K562 (cell line): ENCODE measurements around the gene LRRC59. TPM values are rescaled to one million over a fixed set of nuclear protein-coding genes. Genes with fewer than 3 reads are reported as not detected.

ENCODE experiments used
- ATAC-seq: fragments of 200-7000 bp; cut with Tn5 transposase; 3 replicates; pipeline ENCODE4 v1.9.1; 2020; ENCODE audit warnings: moderate library complexity
- BruUV-seq: library from RNA; stranded (reverse); fragments of 400-500 nt; replicated peaks from 2 replicates; lab custom pipeline; 2021; lab: Mats Ljungman, UMichigan
- CTCF ChIA-PET: fragments of 300-600 bp; formaldehyde crosslinking; extraction: SDS; loops from one replicate; lab custom pipeline; 2021; ENCODE audit warnings: low intra/inter-chr PET ratio; lab: Yijun Ruan, JAX
- POLR2A ChIA-PET: fragments of 300-600, 350-650 bp; sonication (Branson Sonifier 250); formaldehyde crosslinking; extraction: SDS; loops from one replicate; lab custom pipeline; 2021; ENCODE audit warnings: antibody characterized with exemption, inconsistent platforms; lab: Yijun Ruan, JAX
- DNase-seq, 4 experiments: peaks; one replicate each; pipeline versions ENCODE4 v3.0.0 to v3.0.0-alpha.2; 2011 to 2018; ENCODE audit warnings: low spot score in 3 of 4, mixed read lengths in 3 of 4; ENCODE audit errors: extremely low read depth in 1 of 4
- FAIRE-seq: peaks from 2 replicates; lab custom pipeline; 2011; peaks lifted over from hg19 to GRCh38; lab: Jason Lieb, UNC
- H2AFZ ChIP-seq: 2 replicates; pipeline ENCODE4 v1.6.0; 2011; ENCODE audit warnings: low read depth, low read length, control low read depth, inconsistent platforms
- H3K27ac ChIP-seq: fragments of 200-600 bp; 3 replicates; pipeline ENCODE4 v1.8.0; 2011; ENCODE audit warnings: low read depth, mild to moderate bottlenecking, control low read depth, inconsistent platforms, low read length, moderate library complexity, mixed read lengths; ENCODE audit errors: extremely low read depth
- H3K27me3 ChIP-seq, 2 experiments: fragments of 300-600 bp in 1 of 2; 2 replicates in 1 of 2; 3 replicates in 1 of 2; pipeline versions ENCODE4 v1.6.0 to v1.8.0; 2011; ENCODE audit warnings: inconsistent platforms in 2 of 2, low read length in 2 of 2, mild to moderate bottlenecking in 1 of 2, mixed read lengths in 1 of 2, moderate library complexity in 1 of 2; ENCODE audit not compliant: control insufficient read depth in 2 of 2, insufficient read depth in 2 of 2
- H3K36me3 ChIP-seq: fragments of 300-600 bp; 3 replicates; pipeline ENCODE4 v1.8.0; 2011; ENCODE audit warnings: mild to moderate bottlenecking, low read length, inconsistent platforms; ENCODE audit not compliant: control insufficient read depth, insufficient read depth
- H3K4me1 ChIP-seq, 2 experiments: fragments of 200-600 bp in 1 of 2; replicated peaks in 1 of 2; 2 replicates in 1 of 2; 3 replicates in 1 of 2; pipeline versions ENCODE4 v1.5.1 to v1.8.0; 2011; ENCODE audit warnings: inconsistent platforms in 2 of 2, low read length in 2 of 2, mild to moderate bottlenecking in 1 of 2, mixed read lengths in 1 of 2, moderate library complexity in 1 of 2; ENCODE audit not compliant: control insufficient read depth in 2 of 2, insufficient read depth in 2 of 2
- H3K4me2 ChIP-seq: 2 replicates; pipeline ENCODE4 v1.6.1; 2011; ENCODE audit warnings: low read length, control low read depth, inconsistent platforms, mixed read lengths; ENCODE audit not compliant: insufficient read depth
- H3K4me3 ChIP-seq: fragments of 200-600 bp; sonication (generic), shearing (Covaris generic); 2 replicates; pipeline ENCODE4 v1.5.1; 2016; ENCODE audit warnings: control low read depth, inconsistent platforms
- H3K79me2 ChIP-seq: fragments of 200-600 bp; 3 replicates; pipeline ENCODE4 v1.8.0; 2011; ENCODE audit warnings: low read length, inconsistent platforms; ENCODE audit not compliant: control insufficient read depth, insufficient read depth
- H3K9ac ChIP-seq, 2 experiments: 2 replicates each; pipeline versions ENCODE4 v1.6.0 to v1.6.1; 2011; ENCODE audit warnings: low read depth in 2 of 2, low read length in 2 of 2, control low read depth in 1 of 2, inconsistent platforms in 1 of 2, mild to moderate bottlenecking in 1 of 2, mixed read lengths in 1 of 2; ENCODE audit not compliant: insufficient read depth in 1 of 2
- H3K9me1 ChIP-seq: one replicate; pipeline ENCODE4 v1.6.0; 2011; ENCODE audit warnings: inconsistent platforms, mild to moderate bottlenecking, low read length, moderate library complexity; ENCODE audit not compliant: control insufficient read depth, insufficient read depth
- H3K9me3 ChIP-seq: replicated peaks from 2 replicates; pipeline ENCODE4 v1.5.1; 2011; ENCODE audit warnings: low read depth, low read length, inconsistent platforms; ENCODE audit not compliant: control insufficient read depth, insufficient read depth
- H4K20me1 ChIP-seq: replicated peaks from 2 replicates; pipeline ENCODE4 v1.6.1; 2011; ENCODE audit warnings: low read length, inconsistent platforms, mixed read lengths; ENCODE audit not compliant: control insufficient read depth, insufficient read depth
- CHD1 ChIP-seq: fragments of 200-600 bp; sonication (generic); IDR thresholded peaks from one replicate; pipeline ENCODE4 v1.6.1; 2012; ENCODE audit warnings: mild to moderate bottlenecking, moderate library complexity, low read length, inconsistent platforms
- MAFG ChIP-seq: fragments of 450-650 bp; conservative IDR thresholded peaks from 2 replicates; pipeline ENCODE4 v1.6.1; 2016; ENCODE audit warnings: missing genetic modification characterization, missing compliant biosample characterization
- POLR2A ChIP-seq: fragments of 450-650 bp; conservative IDR thresholded peaks from 2 replicates; pipeline ENCODE4 v1.6.1; 2016
- ZNF224 ChIP-seq: sonication (generic); formaldehyde crosslinking; IDR thresholded peaks from 2 replicates; pipeline ENCODE4 v1.8.0; 2022; ENCODE audit warnings: mild to moderate bottlenecking, missing genetic modification reagents
- WGBS: fragments of 100-300 bp; shearing (Covaris generic); methylation state at CpG from one replicate; pipeline ENCODE4 v1.1.6; 2016; ENCODE audit warnings: low coverage, mixed read lengths; ENCODE audit not compliant: insufficient coverage; ENCODE audit errors: missing lambda C conversion rate; 5-methylcytosine and 5-hydroxymethylcytosine counted together
- in situ Hi-C: fragments of 300-500 bp; cut with MboI; formaldehyde crosslinking; loops from 4 replicates; pipeline ENCODE4 v1.15.0; 2018; ENCODE audit warnings: inconsistent platforms, mixed read lengths
- intact Hi-C: fragments of 100-400 bp; cut with micrococcal nuclease; formaldehyde crosslinking; loops from 2 replicates; pipeline ENCODE4 v1.14.2; 2022
- polyA plus RNA-seq, 8 experiments: library from polyadenylated mRNA; depleted of rRNA in 4 of 8; stranded (reverse) in 5 of 8; unstranded in 3 of 8; fragments of >200 nt; fragmentation: Nextera tagmentation in 2 of 8; fragmentation: Illumina TruSeq in 1 of 8; extraction: Ambion mirVana in 2 of 8; extraction: Trizol in 1 of 8; gene quantifications; 2 replicates each; pipeline versions ENCODE4 v1.2.1 to v1.2.3, GENCODE V29; 2011 to 2014; ENCODE audit warnings: inconsistent platforms in 1 of 8, missing spikeins in 1 of 8
- total RNA-seq, 7 experiments: library from RNA; depleted of rRNA in 6 of 7; stranded (reverse); fragments of >200 nt in 6 of 7; fragmentation: Illumina TruSeq in 2 of 7; extraction: Trizol in 2 of 7; gene quantifications; 2 replicates each; pipeline versions ENCODE4 v1.2.1 to v1.2.3, GENCODE V29; 2011 to 2021; ENCODE audit warnings: low replicate concordance in 1 of 7
- TF ChIP-seq, protein P1 (sequence below): fragments of 450-650 bp; IDR thresholded peaks from 2 replicates; pipeline ENCODE4 v1.7.1; 2018; ENCODE audit warnings: mild to moderate bottlenecking, low read depth; ENCODE audit not compliant: partially characterized antibody

The LRRC59 gene
- total and polyA plus RNA-seq, 9 of the 15 experiments (the other 6 are each of a cell fraction or from before 2014, with no cell fraction given): 27.8 to 244 (median 154) TPM

DNA sequence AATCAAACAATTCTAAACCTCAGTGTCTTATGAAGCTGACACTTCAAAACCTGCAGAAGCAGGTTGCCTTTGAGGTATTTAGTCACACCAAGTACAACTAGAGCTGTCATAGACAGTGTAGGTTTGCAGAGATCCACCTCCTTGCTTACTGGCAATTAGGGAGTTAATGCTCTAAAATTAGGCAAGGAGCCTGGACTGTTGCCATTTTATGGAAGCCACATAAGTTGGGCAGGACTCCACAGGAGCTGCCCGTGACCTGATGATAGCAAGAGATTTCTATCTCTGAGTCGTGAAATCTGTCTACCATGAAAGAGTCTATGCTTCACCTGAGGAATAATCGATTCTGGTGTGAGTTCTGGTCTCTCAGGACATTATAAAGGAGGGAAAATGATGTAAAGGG, 15.4 kb downstream of the LRRC59 start:
- H2AFZ ChIP-seq: no peak overlapping the region
- H3K27me3 ChIP-seq: no peaks in the 10 kb centered on the region
- no peaks in the 10 kb centered on the region for H3K9me3 ChIP-seq
- no peaks in the 10 kb centered on the region for H3K9me1 ChIP-seq
- peak; percentile 26 for FAIRE-seq
- ATAC-seq: peak; percentile 8; the same call in 2 of the 3 replicates
- intact Hi-C loops (no loop called here), in situ Hi-C loops (no loop called here)
- H3K4me1 ChIP-seq: 0 out of 5 replicates have a peak, but pooled peaks cover 0 to 4% of the 10 kb centered on the region in 2 experiments
- DNase-seq: no peak
- no peaks in the 10 kb centered on the region for H4K20me1 ChIP-seq
- POLR2A ChIA-PET: interaction anchor here (0.6 to 13.4 kb wide), 5 partner anchors 9 to 303 kb away, joined by 3 to 129 read pairs (median 8); partner anchors contain the start of gene LRRC59
- 39% methylated on average over 3 of the region's 3 CpGs for WGBS
- TSS peak; percentile 46 for BruUV-seq
- TF ChIP-seq MAFG (no peak), ZNF224 (CRISPR knock-in tag) (no peak), POLR2A (peak; percentile 30), CHD1 (no peak)
- TF ChIP-seq, protein P1, sequence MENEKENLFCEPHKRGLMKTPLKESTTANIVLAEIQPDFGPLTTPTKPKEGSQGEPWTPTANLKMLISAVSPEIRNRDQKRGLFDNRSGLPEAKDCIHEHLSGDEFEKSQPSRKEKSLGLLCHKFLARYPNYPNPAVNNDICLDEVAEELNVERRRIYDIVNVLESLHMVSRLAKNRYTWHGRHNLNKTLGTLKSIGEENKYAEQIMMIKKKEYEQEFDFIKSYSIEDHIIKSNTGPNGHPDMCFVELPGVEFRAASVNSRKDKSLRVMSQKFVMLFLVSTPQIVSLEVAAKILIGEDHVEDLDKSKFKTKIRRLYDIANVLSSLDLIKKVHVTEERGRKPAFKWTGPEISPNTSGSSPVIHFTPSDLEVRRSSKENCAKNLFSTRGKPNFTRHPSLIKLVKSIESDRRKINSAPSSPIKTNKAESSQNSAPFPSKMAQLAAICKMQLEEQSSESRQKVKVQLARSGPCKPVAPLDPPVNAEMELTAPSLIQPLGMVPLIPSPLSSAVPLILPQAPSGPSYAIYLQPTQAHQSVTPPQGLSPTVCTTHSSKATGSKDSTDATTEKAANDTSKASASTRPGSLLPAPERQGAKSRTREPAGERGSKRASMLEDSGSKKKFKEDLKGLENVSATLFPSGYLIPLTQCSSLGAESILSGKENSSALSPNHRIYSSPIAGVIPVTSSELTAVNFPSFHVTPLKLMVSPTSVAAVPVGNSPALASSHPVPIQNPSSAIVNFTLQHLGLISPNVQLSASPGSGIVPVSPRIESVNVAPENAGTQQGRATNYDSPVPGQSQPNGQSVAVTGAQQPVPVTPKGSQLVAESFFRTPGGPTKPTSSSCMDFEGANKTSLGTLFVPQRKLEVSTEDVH: no peak
- H3K9ac ChIP-seq: no peak overlapping the region
- CTCF ChIA-PET: interaction anchor here (0.5 kb wide), 1 partner anchor 21 kb away, joined by 3 read pairs; no protein-coding TSS in a partner anchor
- peaks cover 87% of the 10 kb centered on the region for H3K36me3 ChIP-seq
- no peaks in the 10 kb centered on the region; the same call in 2 of the 3 replicates for H3K79me2 ChIP-seq
- no peak overlapping the region for H3K27ac ChIP-seq
- H3K4me2 ChIP-seq: no peak overlapping the region
- no peak overlapping the region for H3K4me3 ChIP-seq
